ENCODE data around the gene NOTCH1.

NOTCH1 gene

DNA sequence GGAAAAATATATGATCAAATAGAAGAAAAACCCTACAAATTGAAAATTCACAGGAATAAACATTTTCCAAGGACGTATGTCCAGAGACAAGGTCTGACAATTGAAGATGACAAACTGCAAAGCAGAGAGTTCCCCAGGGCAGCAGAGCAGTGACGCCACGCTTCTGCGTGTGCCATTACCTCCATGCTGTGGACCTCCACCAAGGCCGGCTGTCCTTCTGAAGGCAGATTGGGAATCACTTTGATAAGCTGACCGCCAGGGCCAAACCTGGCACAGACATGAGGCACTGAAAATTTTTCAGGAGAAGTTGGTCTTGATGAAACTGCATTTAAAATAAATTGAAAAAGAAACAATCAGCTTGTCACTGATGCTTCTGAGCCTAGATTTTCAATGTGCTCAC is 81.6 kb downstream of the NOTCH1 start:
- no peaks in the 10 kb centered on the region for H3K9me3 ChIP-seq (replicated peaks; ENCODE audit: low read length)
- no peak overlapping the region for H3K4me2 ChIP-seq (ENCODE audit: low read length)
- no peak overlapping the region for H3K4me3 ChIP-seq (ENCODE audit: low read length)
- H3K9ac ChIP-seq (ENCODE audit: low read depth, low read length): no peak overlapping the region
- H3K36me3 ChIP-seq (ENCODE audit: insufficient read depth, low read length): peaks cover 87% of the 10 kb centered on the region
- H3K27me3 ChIP-seq (ENCODE audit: control insufficient read depth, insufficient read depth, low read length): no peaks in the 10 kb centered on the region
- H3K4me1 ChIP-seq (ENCODE audit: control insufficient read depth, insufficient read depth, low read length): no peaks in the 10 kb centered on the region

DNA sequence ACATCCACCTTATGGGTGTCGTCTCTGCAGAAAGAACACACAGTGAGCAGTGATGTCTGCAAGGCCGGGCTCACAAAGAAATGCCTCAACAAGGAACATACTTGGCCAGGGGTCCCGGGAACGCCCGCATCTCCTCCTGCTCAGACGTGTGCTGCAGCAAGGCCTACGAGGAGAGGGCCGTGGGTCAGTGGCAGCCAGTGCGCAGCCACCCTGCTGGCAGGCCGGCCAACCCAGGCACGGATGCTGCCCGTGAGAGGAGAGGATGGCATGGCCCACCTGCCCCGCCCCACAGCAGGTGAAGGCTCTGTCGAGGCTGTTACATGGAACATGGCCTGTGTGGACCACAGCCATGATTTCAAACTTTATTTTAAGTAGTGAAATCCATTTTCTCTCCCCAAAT is 82.3 kb downstream of the NOTCH1 start:
- Histone ChIP-seq H3K36me3 (ENCODE audit: insufficient read depth, low read length) (peaks cover 87% of the 10 kb centered on the region), H3K4me3 (ENCODE audit: low read length) (no peak overlapping the region), H3K9me3 (replicated peaks; ENCODE audit: low read length) (no peaks in the 10 kb centered on the region), H3K27me3 (ENCODE audit: control insufficient read depth, insufficient read depth, low read length) (no peaks in the 10 kb centered on the region), H3K4me2 (ENCODE audit: low read length) (no peak overlapping the region), H3K9ac (ENCODE audit: low read depth, low read length) (no peak overlapping the region), H3K4me1 (ENCODE audit: control insufficient read depth, insufficient read depth, low read length) (no peaks in the 10 kb centered on the region)

DNA sequence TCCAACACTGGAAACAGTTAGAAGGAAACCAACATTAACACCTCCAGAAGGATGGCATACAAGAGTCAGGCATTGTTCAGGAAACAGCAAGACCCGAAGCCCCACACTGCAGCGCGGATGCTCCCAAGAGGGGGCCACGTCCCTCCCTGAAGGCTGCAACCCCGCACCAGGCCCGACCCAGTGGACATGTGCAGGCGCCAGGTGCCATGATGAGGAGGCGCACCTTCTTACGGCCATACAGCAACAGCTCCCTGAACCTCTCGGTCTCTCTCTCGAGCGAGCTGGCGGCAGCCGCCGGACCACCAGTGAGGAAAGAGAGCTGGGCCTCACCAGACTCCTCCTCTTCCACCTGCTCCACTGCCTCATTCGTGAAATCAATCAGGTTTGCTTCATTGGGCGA is 83.2 kb downstream of the NOTCH1 start:
- no peak overlapping the region for H3K4me3 ChIP-seq (ENCODE audit: low read length)
- H3K4me1 ChIP-seq (ENCODE audit: control insufficient read depth, insufficient read depth, low read length): no peaks in the 10 kb centered on the region
- no peak overlapping the region for H3K4me2 ChIP-seq (ENCODE audit: low read length)
- H3K36me3 ChIP-seq (ENCODE audit: insufficient read depth, low read length): peaks cover 81% of the 10 kb centered on the region
- no peaks in the 10 kb centered on the region for H3K27me3 ChIP-seq (ENCODE audit: control insufficient read depth, insufficient read depth, low read length)
- H3K9me3 ChIP-seq (replicated peaks; ENCODE audit: low read length): no peaks in the 10 kb centered on the region
- H3K9ac ChIP-seq (ENCODE audit: low read depth, low read length): no peak overlapping the region

DNA sequence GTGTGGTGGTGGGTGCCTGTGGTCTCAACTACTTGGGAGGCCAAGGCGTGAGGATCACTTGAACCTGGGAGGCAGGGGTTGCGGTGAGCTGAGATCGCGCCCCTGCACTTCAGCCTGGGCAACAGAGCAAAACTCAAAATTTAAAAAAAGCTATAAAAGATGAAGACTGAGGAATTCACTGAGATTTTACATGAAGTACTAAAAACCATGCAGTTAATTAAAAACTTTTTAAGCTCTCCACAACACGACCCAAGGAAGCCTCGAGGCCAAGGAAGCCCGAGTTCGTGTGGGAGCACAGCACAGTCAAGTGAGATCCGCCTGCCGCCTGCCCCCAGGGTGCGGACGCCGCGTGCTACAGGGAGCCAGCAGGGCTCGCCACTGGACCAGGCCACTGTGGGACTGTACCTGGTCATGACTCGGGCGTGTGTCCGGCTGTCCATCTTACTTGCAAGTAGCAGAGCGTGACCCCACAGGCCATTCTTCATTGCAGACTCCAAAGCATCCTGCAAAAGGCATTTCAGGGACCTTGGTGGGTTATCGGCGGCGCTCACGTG is 85.0 kb downstream of the NOTCH1 start:
- Histone ChIP-seq H3K36me3 (ENCODE audit: insufficient read depth, low read length) (peaks cover 79% of the 10 kb centered on the region), H3K4me2 (ENCODE audit: low read length) (no peak overlapping the region), H3K9me3 (replicated peaks; ENCODE audit: low read length) (no peaks in the 10 kb centered on the region), H3K9ac (ENCODE audit: low read depth, low read length) (no peak overlapping the region), H3K4me3 (ENCODE audit: low read length) (no peak overlapping the region), H3K27me3 (ENCODE audit: control insufficient read depth, insufficient read depth, low read length) (no peaks in the 10 kb centered on the region), H3K4me1 (ENCODE audit: control insufficient read depth, insufficient read depth, low read length) (no peaks in the 10 kb centered on the region)

DNA sequence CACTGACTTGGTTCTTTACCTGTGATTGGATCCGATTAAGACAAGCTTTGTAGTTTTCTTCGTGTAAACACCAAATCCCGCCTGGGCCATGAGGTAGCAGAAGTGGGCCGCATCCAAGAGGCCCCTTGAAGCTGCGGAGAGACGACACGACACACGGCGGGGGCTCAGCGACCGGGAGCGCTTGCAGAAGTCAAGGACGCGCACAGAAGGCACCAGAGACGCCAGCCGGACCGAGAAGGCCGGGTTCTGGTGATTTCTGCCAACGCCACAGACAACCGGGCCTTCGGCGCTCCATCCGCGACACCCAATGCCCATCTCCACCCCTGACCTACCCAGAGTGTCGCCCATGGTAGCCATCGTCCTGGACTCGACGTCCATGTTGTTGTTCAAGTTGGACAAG is 86.4 kb downstream of the NOTCH1 start:
- Histone ChIP-seq H3K4me3 (ENCODE audit: low read length) (no peak overlapping the region), H3K36me3 (ENCODE audit: insufficient read depth, low read length) (peaks cover 79% of the 10 kb centered on the region), H3K9me3 (replicated peaks; ENCODE audit: low read length) (no peaks in the 10 kb centered on the region), H3K4me2 (ENCODE audit: low read length) (no peak overlapping the region), H3K9ac (ENCODE audit: low read depth, low read length) (no peak overlapping the region), H3K27me3 (ENCODE audit: control insufficient read depth, insufficient read depth, low read length) (no peaks in the 10 kb centered on the region), H3K4me1 (ENCODE audit: control insufficient read depth, insufficient read depth, low read length) (no peaks in the 10 kb centered on the region)

DNA sequence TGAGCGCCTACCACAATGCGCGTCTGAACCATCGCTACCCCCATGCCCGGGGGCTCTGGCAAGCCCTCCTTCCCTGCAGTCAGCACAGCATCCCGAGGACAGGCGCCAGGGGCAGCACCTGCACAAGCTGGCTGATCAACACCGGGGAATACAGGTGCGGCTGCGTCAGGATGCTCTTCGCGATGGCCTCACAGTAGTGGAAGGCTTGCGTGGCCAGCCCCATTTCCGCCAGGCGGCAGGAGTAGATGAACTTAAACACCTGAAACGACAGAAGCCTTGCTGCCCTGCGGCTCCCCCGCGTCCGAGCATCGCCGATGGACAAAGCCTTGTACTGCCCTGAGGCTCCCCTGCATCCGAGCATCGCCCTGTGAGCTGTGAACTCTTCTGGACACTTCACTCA is 88.5 kb downstream of the NOTCH1 start:
- no peak overlapping the region for H3K4me3 ChIP-seq (ENCODE audit: low read length)
- no peaks in the 10 kb centered on the region for H3K27me3 ChIP-seq (ENCODE audit: control insufficient read depth, insufficient read depth, low read length)
- H3K9ac ChIP-seq (ENCODE audit: low read depth, low read length): no peak overlapping the region
- peaks cover 74% of the 10 kb centered on the region for H3K36me3 ChIP-seq (ENCODE audit: insufficient read depth, low read length)
- no peaks in the 10 kb centered on the region for H3K9me3 ChIP-seq (replicated peaks; ENCODE audit: low read length)
- H3K4me1 ChIP-seq (ENCODE audit: control insufficient read depth, insufficient read depth, low read length): no peaks in the 10 kb centered on the region
- no peak overlapping the region for H3K4me2 ChIP-seq (ENCODE audit: low read length)

DNA sequence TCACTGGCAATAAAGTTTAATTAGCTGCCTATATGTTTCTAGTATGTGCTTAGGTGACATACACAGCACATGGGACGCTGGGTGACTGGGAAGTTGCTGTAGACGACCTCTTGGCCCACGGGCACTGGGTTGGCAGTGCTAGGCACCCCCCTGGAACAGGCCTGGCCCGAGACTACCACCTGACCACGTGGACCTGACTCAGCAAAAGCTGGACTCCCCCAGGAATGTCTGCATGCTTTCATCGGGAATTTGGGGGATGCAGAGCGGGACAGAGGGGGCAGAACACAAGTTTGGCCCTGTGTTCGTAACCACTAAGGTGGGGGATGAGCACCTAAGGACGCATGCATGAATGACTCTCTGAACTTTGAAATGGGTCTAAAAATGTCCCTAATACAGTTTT is 89.6 kb downstream of the NOTCH1 start:
- Histone ChIP-seq H3K27me3 (ENCODE audit: control insufficient read depth, insufficient read depth, low read length) (no peaks in the 10 kb centered on the region), H3K4me2 (ENCODE audit: low read length) (no peak overlapping the region), H3K9ac (ENCODE audit: low read depth, low read length) (no peak overlapping the region), H3K4me1 (ENCODE audit: control insufficient read depth, insufficient read depth, low read length) (no peaks in the 10 kb centered on the region), H3K9me3 (replicated peaks; ENCODE audit: low read length) (no peaks in the 10 kb centered on the region), H3K36me3 (ENCODE audit: insufficient read depth, low read length) (peaks cover 76% of the 10 kb centered on the region), H3K4me3 (ENCODE audit: low read length) (no peak overlapping the region)

DNA sequence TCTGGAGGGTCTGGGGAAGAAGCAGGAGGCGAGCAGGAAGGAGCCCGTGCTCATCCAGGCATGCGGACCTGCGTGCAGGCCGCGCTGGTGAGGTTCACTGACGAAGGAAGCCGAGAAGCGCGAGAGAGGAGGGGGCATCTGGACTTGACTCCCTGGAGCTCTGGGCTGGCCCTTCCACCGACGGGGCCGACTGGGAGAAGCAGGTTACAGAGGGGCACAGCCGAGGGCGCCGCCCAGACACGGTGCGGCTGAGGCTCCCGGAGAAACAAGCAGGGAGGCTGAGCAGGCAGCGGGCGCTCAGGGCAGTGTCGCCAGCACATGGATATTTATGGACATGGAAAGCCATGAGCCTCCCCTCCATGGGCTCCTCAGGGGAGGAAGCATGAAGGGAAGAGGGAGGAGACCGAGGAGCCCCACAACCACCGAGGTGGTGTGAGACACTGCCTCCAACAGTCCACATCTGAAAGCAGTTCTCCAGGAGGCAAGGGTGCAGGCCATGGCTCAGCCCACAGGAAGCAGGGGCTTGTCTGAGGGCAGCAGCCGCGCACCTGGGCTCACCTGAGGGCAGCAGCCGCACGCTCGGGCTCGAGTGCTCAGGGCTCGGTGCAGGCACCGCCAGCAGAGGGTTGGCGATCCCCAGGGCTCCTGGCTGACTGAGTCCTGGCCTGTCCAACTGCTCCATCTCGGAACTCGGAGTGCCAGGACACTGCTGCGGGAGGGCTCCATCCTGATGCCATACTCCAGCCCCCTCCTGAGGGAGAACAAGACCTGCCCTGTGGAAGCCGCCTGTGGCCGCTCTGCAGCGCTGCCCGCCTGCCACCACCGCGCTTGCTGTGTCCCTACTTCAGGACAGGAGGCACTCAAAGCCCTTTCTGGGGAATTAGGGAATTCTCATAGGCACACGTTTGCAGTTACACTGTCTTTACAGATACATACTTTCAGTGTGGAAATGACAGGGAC is 90.5 kb downstream of the NOTCH1 start:
- no peaks in the 10 kb centered on the region for H3K9me3 ChIP-seq (replicated peaks; ENCODE audit: low read length)
- no peak overlapping the region for H3K4me3 ChIP-seq (ENCODE audit: low read length)
- H3K9ac ChIP-seq (ENCODE audit: low read depth, low read length): no peak overlapping the region
- no peaks in the 10 kb centered on the region for H3K4me1 ChIP-seq (ENCODE audit: control insufficient read depth, insufficient read depth, low read length)
- H3K4me2 ChIP-seq (ENCODE audit: low read length): no peak overlapping the region
- peaks cover 77% of the 10 kb centered on the region for H3K36me3 ChIP-seq (ENCODE audit: insufficient read depth, low read length)
- no peaks in the 10 kb centered on the region for H3K27me3 ChIP-seq (ENCODE audit: control insufficient read depth, insufficient read depth, low read length)

DNA sequence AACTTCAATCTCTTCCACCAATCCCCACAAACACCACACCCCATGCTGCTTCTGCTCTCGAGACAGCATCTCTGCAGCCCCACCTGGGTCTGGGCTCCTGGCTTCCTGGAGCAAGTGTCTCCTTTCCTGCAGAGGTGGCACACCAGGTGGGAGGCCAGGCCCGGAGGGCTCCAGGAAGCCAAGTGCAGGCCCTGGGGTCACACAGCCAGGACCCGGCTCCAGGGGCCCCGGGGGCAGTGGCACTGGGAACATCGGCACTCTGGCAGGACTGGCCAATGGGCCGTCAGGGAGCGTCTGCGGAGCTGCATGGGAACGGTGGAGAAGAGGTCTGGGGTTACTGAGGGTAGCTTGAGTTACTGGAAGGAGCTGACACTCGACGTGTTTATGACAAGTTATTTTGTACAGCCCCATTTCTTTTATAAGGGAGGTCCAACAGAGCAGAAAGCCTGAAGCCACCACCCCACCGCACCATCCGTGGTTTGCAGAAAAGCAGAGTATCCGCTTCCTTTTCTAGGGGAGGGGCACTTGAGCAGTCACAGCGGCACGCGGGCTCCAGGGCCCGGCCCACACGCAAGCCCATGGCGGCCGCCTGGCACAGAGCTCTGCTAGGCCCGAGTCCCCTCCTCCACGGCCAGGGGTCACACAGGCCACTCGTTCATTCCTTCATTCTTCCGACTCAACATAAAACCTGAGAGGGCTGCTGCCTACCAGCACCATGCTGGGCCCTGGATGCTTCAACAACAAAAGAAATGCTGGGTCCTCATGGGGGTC is 91.6 kb downstream of the NOTCH1 start:
- peaks cover 77% of the 10 kb centered on the region for H3K36me3 ChIP-seq (ENCODE audit: insufficient read depth, low read length)
- no peak overlapping the region for H3K4me3 ChIP-seq (ENCODE audit: low read length)
- H3K9ac ChIP-seq (ENCODE audit: low read depth, low read length): no peak overlapping the region
- no peaks in the 10 kb centered on the region for H3K4me1 ChIP-seq (ENCODE audit: control insufficient read depth, insufficient read depth, low read length)
- no peak overlapping the region for H3K4me2 ChIP-seq (ENCODE audit: low read length)
- H3K9me3 ChIP-seq (replicated peaks; ENCODE audit: low read length): no peaks in the 10 kb centered on the region
- H3K27me3 ChIP-seq (ENCODE audit: control insufficient read depth, insufficient read depth, low read length): no peaks in the 10 kb centered on the region

DNA sequence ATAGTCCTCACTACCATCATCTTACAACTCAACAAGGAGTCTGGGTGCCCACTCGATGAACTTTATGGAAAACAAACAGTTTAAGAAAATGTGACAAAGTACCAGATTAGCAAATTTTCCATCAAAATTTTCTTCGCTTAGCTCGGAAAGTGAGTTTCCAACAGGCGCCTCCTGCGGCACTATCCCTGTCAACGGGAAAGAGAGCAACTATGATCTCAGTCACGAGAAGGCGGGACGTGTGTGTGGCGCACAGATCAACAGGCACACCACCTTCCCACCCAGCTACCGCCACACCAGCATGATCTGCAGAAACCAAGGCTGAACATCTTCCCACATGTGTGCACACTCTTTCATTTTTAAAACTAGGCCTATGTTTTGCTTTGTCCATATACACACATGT is 92.5 kb downstream of the NOTCH1 start:
- Histone ChIP-seq H3K9me3 (replicated peaks; ENCODE audit: low read length) (no peaks in the 10 kb centered on the region), H3K4me2 (ENCODE audit: low read length) (no peak overlapping the region), H3K4me1 (ENCODE audit: control insufficient read depth, insufficient read depth, low read length) (no peaks in the 10 kb centered on the region), H3K27me3 (ENCODE audit: control insufficient read depth, insufficient read depth, low read length) (no peaks in the 10 kb centered on the region), H3K9ac (ENCODE audit: low read depth, low read length) (no peak overlapping the region), H3K4me3 (ENCODE audit: low read length) (no peak overlapping the region), H3K36me3 (ENCODE audit: insufficient read depth, low read length) (peaks cover 76% of the 10 kb centered on the region)

DNA sequence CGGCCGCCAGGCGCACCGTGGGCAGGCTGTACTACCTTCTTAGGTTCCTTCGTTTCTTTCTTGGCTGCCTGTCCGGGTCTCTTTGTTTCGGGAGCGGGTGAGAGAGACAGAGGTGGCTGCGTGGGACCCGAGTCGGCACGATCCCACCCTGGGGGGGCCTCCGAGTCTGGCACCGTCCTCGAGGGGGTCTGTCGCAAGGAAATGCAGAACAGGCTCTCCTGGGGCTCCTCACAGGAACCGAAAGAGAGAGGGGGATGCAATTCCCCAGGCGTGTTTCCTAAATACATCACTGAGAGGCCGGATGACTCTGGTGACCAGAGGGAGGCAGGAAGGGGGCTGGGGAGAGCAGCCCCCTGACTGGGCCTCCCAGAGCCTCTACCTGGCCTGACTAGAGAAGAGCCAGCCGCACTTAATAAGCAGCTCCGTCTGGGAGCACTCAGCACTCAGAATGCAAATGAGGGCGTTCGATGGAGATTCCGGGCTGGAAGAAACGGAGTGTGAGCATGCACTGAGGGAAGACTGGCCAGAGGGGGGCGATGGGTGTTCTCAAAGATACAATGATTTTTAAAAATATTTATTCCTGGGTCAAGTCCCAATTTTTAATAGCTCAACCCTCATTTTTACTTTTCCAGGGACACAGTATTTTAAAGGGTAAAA is 94.5 kb downstream of the NOTCH1 start:
- no peak overlapping the region for H3K4me2 ChIP-seq (ENCODE audit: low read length)
- H3K27me3 ChIP-seq (ENCODE audit: control insufficient read depth, insufficient read depth, low read length): no peaks in the 10 kb centered on the region
- peaks cover 84% of the 10 kb centered on the region for H3K36me3 ChIP-seq (ENCODE audit: insufficient read depth, low read length)
- no peak overlapping the region for H3K9ac ChIP-seq (ENCODE audit: low read depth, low read length)
- no peaks in the 10 kb centered on the region for H3K4me1 ChIP-seq (ENCODE audit: control insufficient read depth, insufficient read depth, low read length)
- no peaks in the 10 kb centered on the region for H3K9me3 ChIP-seq (replicated peaks; ENCODE audit: low read length)
- H3K4me3 ChIP-seq (ENCODE audit: low read length): no peak overlapping the region
